ENCODE data around the gene ENOX2. TPM values are rescaled to one million over a fixed set of nuclear protein-coding genes. Genes with fewer than 3 reads are reported as not detected.
"Not testable (repeated sequence)": the region's sequence is repeated elsewhere in the genome, so short reads cannot be mapped to it uniquely, and the experiment has no call there.

Gene ENOX2
- polyA plus RNA-seq, 2 donors, result 2.2 to 5.1 TPM

DNA sequence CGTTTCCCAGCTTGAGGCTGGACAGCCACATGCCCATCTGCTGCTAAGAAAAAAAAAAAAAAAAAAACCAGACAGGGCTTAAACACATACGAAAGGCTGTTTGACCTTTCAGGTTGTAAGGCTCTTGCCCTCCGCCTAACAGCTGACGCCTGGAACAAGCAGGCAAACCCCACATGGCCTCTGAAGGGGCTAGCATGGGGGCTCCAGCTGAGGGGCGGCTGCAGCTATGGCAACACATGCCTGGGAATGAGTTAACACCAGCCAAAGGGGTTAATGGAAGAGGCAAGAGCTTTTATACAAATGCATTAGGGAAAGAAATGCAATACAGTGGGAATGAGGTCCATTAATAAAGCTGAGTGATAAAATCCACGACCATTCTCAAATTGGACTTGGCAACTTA lies 183.6 kb downstream of the ENOX2 start:
- Histone ChIP-seq H3K9me3 (ENCODE audit: control insufficient read depth in 2 of 2, insufficient read depth in 1 of 2, low read depth in 1 of 2, low read length in 1 of 2) (no peaks in the 10 kb centered on the region), H3K36me3 (ENCODE audit: control insufficient read depth in 2 of 2, insufficient read depth in 2 of 2, low read length in 1 of 2) (no peaks in the 10 kb centered on the region)
- 68 to 86% methylated on average over 6 of the region's 6 CpGs for WGBS, 2 donors

DNA sequence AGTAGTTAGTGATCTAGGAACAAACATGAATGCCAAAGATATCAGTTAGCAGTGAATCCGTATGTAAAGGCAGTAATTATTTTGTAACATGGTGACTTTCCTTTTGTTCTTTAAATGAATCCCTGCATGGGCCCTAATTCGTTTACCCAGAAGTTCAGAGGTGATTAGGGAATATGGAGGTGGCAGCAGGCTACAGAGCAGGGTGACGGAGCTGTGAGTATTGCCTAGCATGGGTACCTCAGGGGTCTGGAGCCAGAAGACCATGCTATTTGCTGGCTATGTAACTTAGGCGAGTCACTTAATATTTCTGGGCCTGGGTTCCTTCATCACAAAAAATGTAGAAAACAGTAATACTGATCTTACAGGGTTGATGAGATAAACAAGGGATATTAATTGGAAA lies 184.9 kb downstream of the ENOX2 start:
- H3K4me3 ChIP-seq (ENCODE audit: low read depth in 1 of 2, low read length in 2 of 2), result no peak overlapping the region
- H3K27me3 ChIP-seq (ENCODE audit: control insufficient read depth in 1 of 2, insufficient read depth in 2 of 2, low read length in 2 of 2), result no peaks in the 10 kb centered on the region
- no peaks in the 10 kb centered on the region for H3K9me3 ChIP-seq (ENCODE audit: control insufficient read depth in 2 of 2, insufficient read depth in 1 of 2, low read depth in 1 of 2, low read length in 1 of 2)
- 62 to 87% methylated on average over 4 of the region's 4 CpGs for WGBS, 2 donors
- H3K27ac ChIP-seq (ENCODE audit: low read depth in 2 of 2, low read length in 1 of 2), result no peak overlapping the region
- no peaks in the 10 kb centered on the region for H3K4me1 ChIP-seq (ENCODE audit: control insufficient read depth in 2 of 2, insufficient read depth in 2 of 2, low read length in 1 of 2)
- no peaks in the 10 kb centered on the region for H3K36me3 ChIP-seq (ENCODE audit: control insufficient read depth in 2 of 2, insufficient read depth in 2 of 2, low read length in 1 of 2)

More for the DNA sequence above, 183.6 kb downstream of the ENOX2 start:
- no peaks in the 10 kb centered on the region for H3K4me1 ChIP-seq (ENCODE audit: control insufficient read depth in 2 of 2, insufficient read depth in 2 of 2, low read length in 1 of 2)
- H3K4me3 ChIP-seq (ENCODE audit: low read depth in 1 of 2, low read length in 2 of 2), result no peak overlapping the region
- no peak overlapping the region for H3K27ac ChIP-seq (ENCODE audit: low read depth in 2 of 2, low read length in 1 of 2)
- no peaks in the 10 kb centered on the region for H3K27me3 ChIP-seq (ENCODE audit: control insufficient read depth in 1 of 2, insufficient read depth in 2 of 2, low read length in 2 of 2)

DNA sequence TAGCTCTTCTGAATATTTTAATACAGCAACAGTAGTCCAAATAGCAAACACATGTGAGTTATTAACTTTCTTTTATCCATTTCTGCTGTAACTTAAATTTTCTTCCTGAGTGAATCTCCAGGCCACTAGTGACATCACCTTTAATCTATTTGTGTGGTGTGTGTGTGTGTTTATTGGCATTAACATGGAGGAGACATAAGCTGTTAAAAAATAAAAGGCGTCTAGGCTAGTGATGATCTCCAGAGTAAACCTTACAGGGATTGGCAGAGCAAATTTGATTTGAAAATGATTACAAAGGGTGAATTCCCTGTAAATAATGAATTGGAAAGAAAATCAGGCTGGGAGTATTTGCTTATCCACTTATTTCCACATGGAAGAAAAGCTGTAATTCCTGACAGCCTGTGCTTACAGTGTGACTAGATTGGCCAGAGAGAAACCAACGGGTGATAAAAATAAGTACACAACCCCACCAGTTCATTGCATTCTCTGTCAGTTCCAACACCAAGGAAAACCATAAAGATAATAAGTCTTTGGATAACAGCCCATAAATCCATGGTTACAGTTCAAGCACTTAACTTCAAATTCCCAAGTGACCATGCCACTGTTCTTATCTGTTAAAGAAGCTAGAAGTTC lies 186.1 kb downstream of the ENOX2 start:
- Histone ChIP-seq H3K4me3 (ENCODE audit: low read depth in 1 of 2, low read length in 2 of 2) (no peak overlapping the region), H3K4me1 (ENCODE audit: control insufficient read depth in 2 of 2, insufficient read depth in 2 of 2, low read length in 1 of 2) (no peaks in the 10 kb centered on the region), H3K27me3 (ENCODE audit: control insufficient read depth in 1 of 2, insufficient read depth in 2 of 2, low read length in 2 of 2) (no peaks in the 10 kb centered on the region), H3K36me3 (ENCODE audit: control insufficient read depth in 2 of 2, insufficient read depth in 2 of 2, low read length in 1 of 2) (no peaks in the 10 kb centered on the region), H3K27ac (ENCODE audit: low read depth in 2 of 2, low read length in 1 of 2) (no peak overlapping the region), H3K9me3 (ENCODE audit: control insufficient read depth in 2 of 2, insufficient read depth in 1 of 2, low read depth in 1 of 2, low read length in 1 of 2) (no peaks in the 10 kb centered on the region)
- 63 to 66% methylated on average over 2 of the region's 2 CpGs for WGBS, 2 donors

DNA sequence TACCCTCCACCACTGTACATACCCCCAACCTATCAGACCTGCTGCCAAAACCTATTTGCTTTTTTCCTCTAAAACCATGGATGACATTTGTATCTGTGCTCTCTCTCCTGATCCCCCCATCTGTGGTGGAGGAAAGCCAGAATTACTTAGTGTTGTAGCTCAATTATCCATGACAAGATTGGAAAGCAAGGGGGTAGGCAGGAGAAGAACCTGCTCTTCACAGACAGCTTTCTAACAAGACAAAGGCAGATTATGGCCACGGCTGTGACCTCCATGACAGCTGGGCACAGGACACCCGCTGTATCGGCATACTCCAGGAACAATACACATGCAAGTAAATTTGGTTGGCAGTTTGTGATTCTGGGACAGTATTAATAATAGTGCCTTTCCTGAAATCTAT lies 186.7 kb downstream of the ENOX2 start:
- no peaks in the 10 kb centered on the region for H3K36me3 ChIP-seq (ENCODE audit: control insufficient read depth in 2 of 2, insufficient read depth in 2 of 2, low read length in 1 of 2)
- H3K27ac ChIP-seq (ENCODE audit: low read depth in 2 of 2, low read length in 1 of 2), result no peak overlapping the region
- H3K27me3 ChIP-seq (ENCODE audit: control insufficient read depth in 1 of 2, insufficient read depth in 2 of 2, low read length in 2 of 2), result no peaks in the 10 kb centered on the region
- no peak overlapping the region for H3K4me3 ChIP-seq (ENCODE audit: low read depth in 1 of 2, low read length in 2 of 2)
- no peaks in the 10 kb centered on the region for H3K4me1 ChIP-seq (ENCODE audit: control insufficient read depth in 2 of 2, insufficient read depth in 2 of 2, low read length in 1 of 2)
- WGBS, 2 donors, result 85 to 93% methylated on average over 3 of the region's 3 CpGs
- H3K9me3 ChIP-seq (ENCODE audit: control insufficient read depth in 2 of 2, insufficient read depth in 1 of 2, low read depth in 1 of 2, low read length in 1 of 2), result no peaks in the 10 kb centered on the region

DNA sequence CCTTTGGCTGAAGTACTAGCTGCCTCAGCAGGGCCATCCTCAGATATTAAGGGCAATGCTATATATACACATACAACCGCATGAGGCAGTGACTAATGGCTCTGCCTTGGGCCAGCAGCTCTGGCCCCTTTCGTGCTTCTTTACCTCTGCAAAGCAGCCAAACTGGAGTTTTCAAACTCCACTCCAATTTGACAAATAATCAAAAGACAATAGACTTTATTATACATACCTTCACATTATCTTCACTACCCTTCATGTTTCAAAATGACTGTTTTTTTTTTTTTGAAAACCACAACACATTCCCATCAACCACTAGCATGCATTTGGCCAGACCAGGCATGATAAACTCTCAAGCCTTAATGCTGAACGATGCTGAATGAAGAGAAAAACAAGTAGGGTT lies 187.7 kb downstream of the ENOX2 start:
- H3K27me3 ChIP-seq (ENCODE audit: control insufficient read depth in 1 of 2, insufficient read depth in 2 of 2, low read length in 2 of 2), result no peaks in the 10 kb centered on the region
- WGBS, 2 donors, result 61 to 73% methylated on average over 3 of the region's 3 CpGs
- H3K27ac ChIP-seq (ENCODE audit: low read depth in 2 of 2, low read length in 1 of 2), result no peak overlapping the region
- no peak overlapping the region for H3K4me3 ChIP-seq (ENCODE audit: low read depth in 1 of 2, low read length in 2 of 2)
- H3K4me1 ChIP-seq (ENCODE audit: control insufficient read depth in 2 of 2, insufficient read depth in 2 of 2, low read length in 1 of 2), result no peaks in the 10 kb centered on the region
- H3K36me3 ChIP-seq (ENCODE audit: control insufficient read depth in 2 of 2, insufficient read depth in 2 of 2, low read length in 1 of 2), result no peaks in the 10 kb centered on the region
- no peaks in the 10 kb centered on the region for H3K9me3 ChIP-seq (ENCODE audit: control insufficient read depth in 2 of 2, insufficient read depth in 1 of 2, low read depth in 1 of 2, low read length in 1 of 2)

DNA sequence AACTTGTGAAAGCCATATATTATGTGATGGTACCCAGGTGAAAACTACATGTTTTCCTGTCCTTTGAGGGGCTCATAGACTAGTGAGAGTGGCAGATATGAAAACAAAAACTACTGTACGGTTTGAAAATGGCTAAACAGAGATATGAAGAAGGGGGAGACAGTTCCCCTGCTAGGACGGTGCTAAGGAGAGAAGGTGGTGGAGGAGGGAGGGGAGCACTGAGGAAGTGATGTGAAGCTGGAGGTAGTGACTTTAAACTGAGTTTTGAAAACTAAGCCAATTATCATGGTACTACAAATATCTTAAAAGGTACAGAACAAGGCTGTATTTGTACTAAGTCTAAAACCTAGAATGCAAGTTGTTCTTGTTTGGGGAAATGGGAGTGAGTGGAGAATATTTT lies 188.3 kb downstream of the ENOX2 start:
- WGBS, 2 donors, result 68 to 90% methylated on average over 2 of the region's 2 CpGs
- Histone ChIP-seq H3K4me1 (ENCODE audit: control insufficient read depth in 2 of 2, insufficient read depth in 2 of 2, low read length in 1 of 2) (no peaks in the 10 kb centered on the region), H3K27me3 (ENCODE audit: control insufficient read depth in 1 of 2, insufficient read depth in 2 of 2, low read length in 2 of 2) (no peaks in the 10 kb centered on the region), H3K9me3 (ENCODE audit: control insufficient read depth in 2 of 2, insufficient read depth in 1 of 2, low read depth in 1 of 2, low read length in 1 of 2) (no peaks in the 10 kb centered on the region), H3K27ac (ENCODE audit: low read depth in 2 of 2, low read length in 1 of 2) (no peak overlapping the region), H3K36me3 (ENCODE audit: control insufficient read depth in 2 of 2, insufficient read depth in 2 of 2, low read length in 1 of 2) (no peaks in the 10 kb centered on the region), H3K4me3 (ENCODE audit: low read depth in 1 of 2, low read length in 2 of 2) (no peak overlapping the region)

DNA sequence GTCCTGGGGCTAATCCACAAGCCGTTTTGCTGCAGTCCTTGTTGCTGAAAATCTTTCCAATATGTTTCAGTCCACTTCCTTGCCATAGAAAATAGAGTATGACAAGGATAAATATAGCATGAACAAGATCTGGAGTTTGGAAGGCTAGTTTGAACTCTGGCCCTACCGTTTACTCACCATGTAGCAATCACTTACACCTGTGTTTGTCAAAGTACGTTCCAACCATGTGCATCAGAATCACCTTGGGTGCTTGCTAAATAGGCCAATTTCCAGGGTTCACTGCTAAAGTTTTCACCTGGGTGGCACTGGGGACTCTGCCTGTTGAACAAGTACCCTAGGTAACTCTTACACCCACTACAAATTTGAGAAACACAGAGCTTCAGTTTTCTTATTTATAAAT lies 188.9 kb downstream of the ENOX2 start:
- no peaks in the 10 kb centered on the region for H3K27me3 ChIP-seq (ENCODE audit: control insufficient read depth in 1 of 2, insufficient read depth in 2 of 2, low read length in 2 of 2)
- no peaks in the 10 kb centered on the region for H3K36me3 ChIP-seq (ENCODE audit: control insufficient read depth in 2 of 2, insufficient read depth in 2 of 2, low read length in 1 of 2)
- no peak overlapping the region for H3K27ac ChIP-seq (ENCODE audit: low read depth in 2 of 2, low read length in 1 of 2)
- H3K4me3 ChIP-seq (ENCODE audit: low read depth in 1 of 2, low read length in 2 of 2), result no peak overlapping the region
- 42 to 71% methylated on average over 3 of the region's 3 CpGs for WGBS, 2 donors
- H3K4me1 ChIP-seq (ENCODE audit: control insufficient read depth in 2 of 2, insufficient read depth in 2 of 2, low read length in 1 of 2), result no peaks in the 10 kb centered on the region
- no peaks in the 10 kb centered on the region for H3K9me3 ChIP-seq (ENCODE audit: control insufficient read depth in 2 of 2, insufficient read depth in 1 of 2, low read depth in 1 of 2, low read length in 1 of 2)

DNA sequence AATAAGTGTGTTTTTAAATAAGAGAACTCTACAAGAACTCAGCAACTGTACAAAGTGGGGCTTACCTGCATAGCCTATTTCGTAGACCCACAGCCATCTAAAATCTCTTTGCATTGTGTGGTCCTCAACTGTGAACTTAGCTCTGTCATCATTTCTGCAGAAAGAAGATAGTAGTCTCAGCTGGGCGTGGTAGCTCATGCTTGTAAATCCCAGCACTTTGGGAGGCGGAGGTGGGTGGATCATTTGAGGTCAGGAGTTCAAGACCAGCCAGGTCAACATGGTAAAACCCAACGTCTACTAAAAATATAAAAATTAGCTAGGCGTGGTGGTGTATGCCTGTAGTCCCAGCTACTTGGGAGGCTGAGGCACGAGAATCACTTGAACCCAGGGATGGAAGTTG lies 193.8 kb downstream of the ENOX2 start:
- WGBS, 2 donors, result 83 to 93% methylated on average over 6 of the region's 6 CpGs
- H3K36me3 ChIP-seq (ENCODE audit: control insufficient read depth in 2 of 2, insufficient read depth in 2 of 2, low read length in 1 of 2), result not testable (repeated sequence)

DNA sequence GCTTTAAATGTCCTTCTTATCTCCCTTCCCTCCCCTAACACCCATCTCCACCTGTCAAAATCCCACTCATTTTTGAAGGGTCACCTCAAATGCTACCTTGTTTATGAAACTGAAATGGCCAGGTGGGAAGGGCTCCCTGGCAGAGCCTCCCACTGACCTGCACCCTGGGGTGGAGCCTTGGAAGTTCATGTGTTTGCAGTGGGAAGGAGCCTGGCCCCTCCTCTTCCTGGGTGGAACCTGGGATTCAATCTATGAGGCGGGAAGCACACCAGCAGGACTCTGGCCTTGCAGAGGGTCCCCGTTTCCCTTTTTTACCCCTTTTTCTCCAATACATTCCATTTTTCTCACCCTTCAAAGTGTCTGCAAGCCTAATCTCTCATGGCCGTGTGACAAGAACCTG lies 197.4 kb downstream of the ENOX2 start:
- Histone ChIP-seq H3K27me3 (ENCODE audit: control insufficient read depth in 1 of 2, insufficient read depth in 2 of 2, low read length in 2 of 2) (peaks cover 0 to 2% of the 10 kb centered on the region in 2 donors), H3K9me3 (ENCODE audit: control insufficient read depth in 2 of 2, insufficient read depth in 1 of 2, low read depth in 1 of 2, low read length in 1 of 2) (no peaks in the 10 kb centered on the region), H3K36me3 (ENCODE audit: control insufficient read depth in 2 of 2, insufficient read depth in 2 of 2, low read length in 1 of 2) (no peaks in the 10 kb centered on the region), H3K4me1 (ENCODE audit: control insufficient read depth in 2 of 2, insufficient read depth in 2 of 2, low read length in 1 of 2) (no peaks in the 10 kb centered on the region), H3K4me3 (ENCODE audit: low read depth in 1 of 2, low read length in 2 of 2) (no peak overlapping the region), H3K27ac (ENCODE audit: low read depth in 2 of 2, low read length in 1 of 2) (no peak overlapping the region)
- 65 to 97% methylated on average over 3 of the region's 3 CpGs for WGBS, 2 donors

More for the DNA sequence above, 193.8 kb downstream of the ENOX2 start:
- not testable (repeated sequence) for H3K27ac ChIP-seq (ENCODE audit: low read depth in 2 of 2, low read length in 1 of 2); H3K27me3 ChIP-seq (ENCODE audit: control insufficient read depth in 1 of 2, insufficient read depth in 2 of 2, low read length in 2 of 2); H3K9me3 ChIP-seq (ENCODE audit: control insufficient read depth in 2 of 2, insufficient read depth in 1 of 2, low read depth in 1 of 2, low read length in 1 of 2); H3K4me3 ChIP-seq (ENCODE audit: low read depth in 1 of 2, low read length in 2 of 2); H3K4me1 ChIP-seq (ENCODE audit: control insufficient read depth in 2 of 2, insufficient read depth in 2 of 2, low read length in 1 of 2)

Data from esophagus (tissue), 2 donors.